ENCODE data around the gene TRAF3. TPM values are rescaled to one million over a fixed set of nuclear protein-coding genes. Genes with fewer than 3 reads are reported as not detected.
"Not testable (repeated sequence)": the region's sequence is repeated elsewhere in the genome, so short reads cannot be mapped to it uniquely, and the experiment has no call there.

The TRAF3 gene
- polyA plus RNA-seq, 1 donor, result 13.1 TPM

DNA sequence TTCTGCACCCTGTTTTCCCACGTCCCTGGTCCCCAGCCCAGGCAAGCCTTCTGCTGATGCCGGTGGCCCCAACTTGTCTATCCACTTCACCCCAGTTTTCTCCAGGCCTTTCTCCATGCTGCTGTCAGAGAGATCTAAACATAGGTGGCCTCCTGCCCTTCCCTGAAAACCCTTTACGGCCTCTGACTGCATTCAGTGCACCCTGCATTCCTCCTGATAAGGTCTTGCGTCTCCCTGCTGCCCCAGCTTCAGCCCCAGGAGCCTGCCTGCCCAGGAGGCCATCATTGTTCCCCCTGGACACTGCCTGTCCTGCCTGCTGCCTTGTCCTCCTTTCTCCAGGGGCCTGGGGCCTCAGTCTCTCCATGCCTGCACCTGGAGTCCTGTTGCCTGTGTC, 29.8 kb downstream of the TRAF3 start:
- no peak for DNase-seq

GRCh38 chr14:102809870-102810269, 32.6 kb downstream of the TRAF3 start:
- no peak for DNase-seq

DNA sequence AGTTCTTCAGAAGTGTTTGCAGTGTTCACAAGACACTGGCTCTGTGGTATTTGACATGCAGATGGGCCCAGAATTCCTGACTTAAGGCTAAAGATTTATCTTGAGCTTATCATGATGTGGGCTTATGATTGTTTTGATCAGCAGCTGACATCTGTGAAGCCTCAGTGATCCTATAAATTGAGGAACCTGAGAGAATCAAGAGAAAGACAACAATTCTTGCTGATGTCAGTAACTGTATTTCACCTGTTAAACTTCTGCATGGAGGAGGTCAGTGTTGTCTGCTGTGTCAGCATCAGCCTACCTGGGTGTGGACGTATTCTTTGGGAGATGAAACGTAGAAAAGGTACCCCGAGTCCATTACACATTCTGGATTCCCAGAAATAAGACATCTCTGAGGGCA, 33.3 kb downstream of the TRAF3 start:
- no peak for DNase-seq

DNA sequence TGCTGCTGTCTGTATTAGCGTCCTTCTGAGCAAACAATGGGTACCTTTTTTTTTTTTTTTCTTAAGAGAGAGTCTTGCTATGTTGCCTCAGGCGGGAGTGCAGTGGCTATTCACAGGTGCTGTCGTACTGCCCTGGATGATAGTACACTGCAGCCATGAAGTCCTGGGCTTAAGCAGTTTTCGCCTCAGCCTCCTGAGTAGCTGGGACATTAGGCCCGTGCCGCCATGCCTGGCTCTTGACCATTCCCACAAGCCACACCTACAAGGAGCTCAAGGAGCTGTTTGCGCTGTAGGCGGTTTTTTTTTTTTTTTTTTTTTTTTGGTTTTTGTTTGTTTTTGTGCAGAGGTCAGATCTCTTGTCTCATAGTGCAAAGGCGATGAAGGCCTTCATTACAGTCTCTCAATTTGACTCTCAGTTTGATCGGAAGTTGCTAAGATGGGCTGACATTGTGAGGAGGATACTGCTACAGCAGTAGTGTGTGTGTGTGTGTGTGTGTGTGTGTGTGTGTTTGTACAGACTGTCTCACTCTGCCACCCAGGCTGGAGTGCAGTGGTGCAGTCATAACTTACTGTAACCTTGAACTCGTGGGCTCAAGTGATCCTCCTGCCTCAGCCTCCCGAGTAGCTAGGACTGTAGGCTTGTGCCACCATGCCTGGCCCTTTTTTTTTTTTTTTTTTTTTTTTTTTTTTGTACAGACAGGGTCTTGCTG, 34.2 kb downstream of the TRAF3 start:
- no peak for DNase-seq

DNA sequence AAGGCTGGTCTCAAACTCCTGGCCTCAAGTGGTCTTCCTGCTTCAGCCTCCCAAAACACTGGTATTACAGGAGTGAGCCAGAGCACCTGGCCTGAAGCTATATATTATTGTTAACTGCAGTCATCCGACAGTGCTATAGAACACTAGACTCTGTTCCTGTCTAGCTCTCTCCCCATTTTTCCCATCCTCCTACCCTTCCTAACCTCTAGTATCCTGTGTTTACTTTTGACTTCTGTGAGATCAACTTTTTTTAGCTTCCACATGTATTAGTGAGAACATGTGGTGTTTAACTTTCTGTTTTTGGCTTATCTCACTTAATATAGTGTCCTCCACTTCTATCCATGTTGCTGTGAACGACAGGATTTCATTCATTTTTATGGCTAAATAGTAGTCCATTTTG, 34.7 kb downstream of the TRAF3 start:
- no peak for DNase-seq

DNA sequence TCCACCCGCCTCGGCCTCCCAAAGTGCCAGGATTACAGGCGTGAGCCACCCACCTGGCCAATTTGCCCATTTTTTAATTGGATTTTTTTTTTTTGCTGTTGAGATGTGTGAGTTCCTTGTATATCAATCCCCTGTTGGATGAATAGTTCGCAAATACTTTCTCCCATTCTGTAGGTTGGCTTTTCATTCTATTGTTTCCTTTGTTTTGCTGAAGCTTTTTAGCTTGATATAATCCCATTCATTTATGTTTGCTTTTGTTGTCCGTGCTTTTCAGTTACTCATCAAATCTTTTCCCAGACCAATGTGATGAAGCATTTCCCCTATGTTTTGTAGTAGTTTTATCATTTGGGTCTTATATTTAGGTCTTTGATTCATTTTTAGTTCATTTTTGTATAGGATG, 36.4 kb downstream of the TRAF3 start:
- DNase-seq, result no peak

DNA sequence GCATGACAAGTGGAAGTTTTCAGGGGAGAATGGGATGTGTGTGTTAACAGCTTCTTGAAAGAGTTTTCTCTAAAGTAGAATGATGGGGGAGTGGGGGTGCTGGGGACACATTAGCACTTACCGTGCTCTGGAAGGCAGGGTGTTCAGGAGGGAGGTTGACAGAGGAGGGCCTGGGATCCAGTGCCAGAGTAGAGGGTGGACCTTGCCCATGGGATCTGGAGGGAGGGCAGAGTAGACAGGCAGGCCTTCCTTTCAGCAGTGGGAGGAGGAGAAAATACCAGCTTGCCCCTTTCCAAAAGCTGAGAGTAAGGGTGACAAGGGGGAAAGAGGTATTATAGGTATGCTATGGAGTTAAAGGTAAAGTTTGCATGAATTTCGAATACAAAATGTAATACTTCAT, 40.1 kb downstream of the TRAF3 start:
- no peak for DNase-seq

GRCh38 chr14:102817942-102818940, 41.0 kb downstream of the TRAF3 start:
- DNase-seq, result no peak

DNA sequence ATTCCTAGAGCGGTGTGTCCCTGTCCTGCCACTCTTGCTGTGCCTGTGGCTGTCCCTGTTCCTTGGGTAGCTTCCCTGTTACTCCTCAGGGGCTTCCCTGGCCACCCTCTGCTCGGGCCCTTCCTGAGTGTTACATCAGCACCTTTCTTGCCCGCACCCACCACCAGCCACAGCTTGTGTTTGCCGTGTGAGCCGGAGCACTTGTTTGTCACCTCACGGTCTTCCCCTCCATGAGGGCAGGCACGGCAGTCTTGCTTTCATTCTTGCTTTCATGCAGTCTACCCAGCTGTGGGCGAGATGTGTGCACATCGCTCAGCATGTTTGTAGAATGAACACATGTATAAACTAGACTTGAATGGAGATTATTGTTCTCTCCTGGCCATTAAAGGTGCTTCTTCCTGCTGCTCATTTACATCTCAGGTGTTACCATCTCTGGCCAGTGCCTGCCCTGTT, 42.0 kb downstream of the TRAF3 start:
- DNase-seq, result no peak

GRCh38 chr14:102819747-102820330, 42.6 kb downstream of the TRAF3 start:
- DNase-seq, result no peak

DNA sequence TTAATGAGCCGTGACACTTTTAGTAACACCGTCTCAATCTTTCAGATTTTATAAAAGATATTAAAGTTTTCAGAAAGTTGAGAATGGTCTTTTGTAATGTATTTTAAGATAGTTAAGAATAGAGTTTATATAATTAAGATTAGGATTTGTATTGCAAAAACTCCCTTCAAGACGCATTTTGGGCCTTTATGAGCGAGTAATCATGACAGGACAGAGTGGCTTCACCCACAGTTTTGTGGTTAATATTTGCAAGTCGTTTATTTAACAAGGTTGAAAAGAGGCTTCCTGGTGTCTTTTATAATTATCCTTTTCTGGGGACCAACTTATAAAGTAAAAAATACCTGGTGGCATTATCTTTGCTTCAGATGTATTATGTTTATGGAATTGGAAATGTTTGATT, 44.0 kb downstream of the TRAF3 start:
- no peak for DNase-seq

DNA sequence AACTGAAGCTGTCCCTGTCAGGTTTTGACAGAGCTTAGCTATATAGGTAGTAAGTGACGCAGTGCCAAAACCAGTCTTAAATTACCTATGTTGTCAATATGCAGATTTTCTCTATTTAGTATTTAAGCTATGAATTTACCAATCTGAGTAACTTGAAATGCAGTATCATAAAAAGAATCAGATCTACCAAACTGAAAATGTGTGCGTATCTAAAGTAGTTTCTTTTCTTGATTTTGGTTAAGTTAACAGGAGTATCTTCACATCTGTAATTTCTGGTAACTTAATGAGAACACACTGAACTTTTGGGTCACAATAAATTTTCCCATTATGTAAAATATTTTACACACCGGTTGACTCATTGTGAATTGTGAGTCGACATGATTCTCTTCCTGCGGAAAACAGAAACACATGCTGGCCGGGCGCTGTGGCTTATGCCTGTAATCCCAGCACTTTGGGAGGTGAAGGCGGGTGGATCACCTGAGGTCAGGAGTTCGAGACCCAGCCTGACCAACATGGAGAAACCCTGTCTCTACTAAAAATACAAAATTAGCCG, 45.1 kb downstream of the TRAF3 start:
- no peak for DNase-seq

- not testable (repeated sequence) for DNase-seq
Observed at GRCh38 chr14:102822887-102823286, 45.6 kb downstream of the TRAF3 start.

DNA sequence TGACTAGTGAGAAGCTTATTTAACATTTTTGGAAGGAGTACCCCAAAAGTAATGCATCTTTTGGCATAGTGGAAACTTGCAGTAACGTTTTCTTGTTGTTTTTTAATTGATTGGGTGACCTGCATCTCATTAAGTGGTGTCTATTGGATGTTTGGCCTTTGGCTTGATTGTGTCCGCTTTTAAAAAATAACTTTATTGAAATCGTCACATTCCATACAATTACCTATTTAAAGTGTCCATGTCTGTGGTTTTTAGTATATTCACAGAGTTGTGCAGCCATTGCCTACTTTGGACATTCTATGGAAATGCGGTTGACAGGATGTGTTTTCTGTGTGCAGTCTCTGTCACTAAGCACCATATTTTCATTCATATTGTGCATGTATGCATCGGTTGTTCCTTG, 46.3 kb downstream of the TRAF3 start:
- no peak for DNase-seq

GRCh38 chr14:102824832-102825231, 47.6 kb downstream of the TRAF3 start:
- DNase-seq, result no peak

DNA sequence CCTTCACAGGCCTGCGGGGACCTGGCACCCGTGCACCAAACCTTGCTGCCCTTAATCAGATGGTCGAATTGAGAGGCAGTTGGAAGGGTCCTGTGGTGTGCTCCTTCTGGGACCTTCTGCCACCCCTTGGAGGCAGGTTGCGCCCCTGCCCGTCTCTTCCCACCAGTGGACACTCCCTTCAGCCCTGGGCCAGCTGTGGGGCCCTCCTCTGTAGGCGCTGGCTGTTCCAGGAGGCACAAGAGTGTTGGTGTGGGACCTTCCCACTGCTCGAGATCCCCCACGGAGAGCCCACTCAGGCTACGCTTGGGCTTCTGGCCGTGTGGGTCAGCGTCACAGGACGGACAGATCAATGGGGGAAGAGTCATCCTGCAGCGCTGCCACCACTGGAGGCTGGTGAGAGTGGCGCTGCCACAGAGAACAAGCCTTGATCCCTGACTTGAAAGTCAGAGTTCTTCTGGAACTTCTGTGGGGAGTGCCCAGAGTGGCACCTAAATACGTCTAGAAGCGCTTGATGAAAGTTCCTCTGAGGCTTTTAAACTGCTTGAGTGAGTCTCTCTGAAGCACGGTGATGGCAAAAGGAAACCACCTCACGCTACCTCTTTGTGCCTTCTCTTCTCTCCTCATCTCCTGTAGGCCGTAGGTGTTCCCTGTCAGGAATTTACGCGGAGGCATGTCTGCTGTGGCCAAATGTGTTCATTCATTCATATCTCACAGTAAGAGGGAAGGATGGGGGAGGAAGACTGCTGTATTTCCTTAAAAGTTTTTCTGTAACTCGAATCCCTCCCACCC, 48.3 kb downstream of the TRAF3 start:
- no peak for DNase-seq

DNA sequence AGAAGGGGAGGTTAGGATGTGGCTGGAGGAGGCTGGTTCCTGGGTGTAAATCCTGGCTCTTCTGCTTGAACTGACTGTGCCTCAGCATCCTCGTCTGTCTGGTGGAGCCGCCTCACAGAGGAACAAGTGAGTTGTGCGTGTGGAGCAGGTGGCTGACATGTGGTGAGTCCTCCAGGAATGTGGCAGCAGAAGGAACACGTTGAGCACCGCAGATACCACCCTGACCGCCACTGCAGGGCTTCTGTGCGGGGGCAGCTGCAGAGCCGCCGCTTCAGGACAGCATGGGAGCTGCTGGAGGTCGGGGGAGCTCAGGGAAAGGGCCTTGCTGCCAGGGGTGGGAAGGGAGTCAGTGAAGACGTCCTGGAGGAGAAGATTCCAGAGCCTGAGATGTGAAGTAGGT, 48.9 kb downstream of the TRAF3 start:
- no peak for DNase-seq

- DNase-seq, result no peak
Observed at GRCh38 chr14:102826751-102827675, 49.8 kb downstream of the TRAF3 start.

DNA sequence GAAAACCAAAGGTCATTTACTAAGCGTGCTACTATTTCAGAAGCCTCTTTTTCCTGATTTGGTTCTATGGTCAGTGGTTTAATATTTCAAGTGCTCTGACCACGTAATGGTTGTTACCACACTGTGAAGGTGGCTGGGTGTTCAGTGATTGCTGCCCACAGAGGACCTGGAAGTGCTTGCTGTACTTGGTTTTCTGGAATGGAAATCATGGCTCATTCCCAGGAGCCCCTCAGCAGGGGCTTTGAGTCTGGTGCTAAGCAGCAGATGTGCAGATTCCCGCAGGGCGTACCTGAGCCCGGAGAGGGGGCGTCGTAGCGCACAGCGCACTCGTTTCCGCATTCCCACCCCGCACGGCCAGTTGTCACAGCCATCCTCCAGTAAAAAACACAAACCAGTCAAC, 50.5 kb downstream of the TRAF3 start:
- DNase-seq, result no peak

- DNase-seq, result no peak
Observed at GRCh38 chr14:102828151-102828550, 50.9 kb downstream of the TRAF3 start.

- no peak for DNase-seq
Observed at GRCh38 chr14:102829016-102829548, 51.8 kb downstream of the TRAF3 start.

Data from hindlimb muscle (tissue), 1 donor.